HG02973 (cell line): ENCODE data around the gene CCDC124.

ENCODE experiments used
- ATAC-seq: cut with Tn5 transposase; IDR thresholded peaks from one replicate; pipeline ENCODE4 v1.9.1; 2021; ENCODE audit warnings: moderate library complexity; ENCODE audit not compliant: unreplicated experiment

Gene CCDC124

GRCh38 chr19:17951990-17952976 lies 19.5 kb downstream of the CCDC124 start:
- ATAC-seq, result no peak

- no peak for ATAC-seq
These were observed 20.5 kb downstream of the CCDC124 start for GRCh38 chr19:17953316-17953801.

GRCh38 chr19:17953869-17954268 lies 21.1 kb downstream of the CCDC124 start:
- no peak for ATAC-seq

- ATAC-seq, result no peak
These were observed 21.6 kb downstream of the CCDC124 start for GRCh38 chr19:17954401-17954800.

DNA sequence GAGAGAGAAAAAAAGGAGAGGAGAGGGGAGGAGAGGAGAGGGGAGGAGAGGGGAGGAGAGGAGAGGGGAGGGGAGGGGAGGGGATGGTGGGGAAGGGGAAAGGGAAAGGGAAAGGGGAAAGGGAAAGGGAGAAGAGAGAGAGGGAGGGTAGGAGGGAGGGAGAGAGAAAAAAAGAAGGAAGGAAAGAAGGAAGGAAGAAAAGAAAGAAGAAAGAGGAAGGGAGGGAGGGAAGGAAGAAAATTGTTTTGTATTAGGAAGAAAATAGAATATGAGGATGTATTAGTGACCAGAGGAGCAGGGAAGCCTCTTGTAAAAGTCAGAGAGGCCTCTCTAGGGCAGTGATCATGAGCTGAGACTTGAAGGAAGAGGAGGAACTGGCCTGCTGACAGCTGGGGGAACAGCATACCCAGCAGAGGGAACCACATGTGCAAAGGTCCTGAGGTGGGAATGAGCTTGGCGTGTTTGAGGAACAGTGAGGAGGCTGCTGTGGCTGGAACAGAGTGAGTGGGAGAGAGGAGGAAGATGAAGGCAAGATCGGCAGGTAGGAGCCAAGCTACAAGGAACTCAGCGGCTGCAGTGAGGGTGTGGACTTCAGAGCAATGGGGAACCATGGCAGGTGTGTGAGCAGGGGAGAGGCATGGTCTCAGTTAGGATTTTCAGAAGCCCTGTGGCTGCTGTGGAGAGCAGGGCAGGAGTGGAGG lies 24.5 kb downstream of the CCDC124 start:
- ATAC-seq, result no peak

DNA sequence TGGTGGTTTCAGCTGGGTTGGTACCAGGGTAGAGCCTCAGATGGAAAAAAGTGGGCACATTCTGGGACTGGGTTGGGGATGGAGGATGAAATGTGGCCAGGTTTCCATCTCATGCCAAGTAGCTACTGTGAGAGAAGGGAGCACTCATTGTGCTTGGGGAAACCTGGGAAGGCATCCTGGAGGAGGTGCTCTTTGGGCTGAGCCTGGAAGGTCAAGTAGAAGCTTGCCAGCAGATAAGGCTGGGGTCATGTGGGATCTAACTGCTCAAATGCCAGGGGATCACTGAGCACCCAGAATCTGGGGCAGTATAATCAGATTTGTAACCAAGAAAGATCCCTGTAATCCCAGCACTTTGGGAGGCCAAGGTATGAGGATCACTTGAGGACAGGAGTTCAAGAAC lies 25.1 kb downstream of the CCDC124 start:
- no peak for ATAC-seq

- ATAC-seq, result no peak
These were observed 31.3 kb downstream of the CCDC124 start for GRCh38 chr19:17963936-17964691.

- ATAC-seq, result no peak
These were observed 32.7 kb downstream of the CCDC124 start for GRCh38 chr19:17965370-17966128.

DNA sequence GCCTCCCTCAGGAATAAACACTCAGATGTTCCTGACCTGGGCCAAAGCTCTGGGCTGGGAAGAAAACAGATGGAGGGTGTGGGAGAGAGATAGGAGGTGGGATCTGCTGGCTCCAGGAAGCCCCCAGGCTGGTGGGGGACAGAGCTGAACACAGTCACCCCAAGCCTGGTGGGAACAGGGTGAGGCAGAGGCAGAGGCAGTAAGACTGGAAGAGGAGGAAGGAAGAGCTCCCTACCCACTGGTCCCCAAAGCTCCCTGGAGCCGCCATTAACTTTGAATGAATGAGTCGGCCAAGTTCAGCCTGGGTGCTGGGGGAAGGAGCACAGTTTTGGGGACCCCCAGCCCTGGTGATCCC lies 33.3 kb downstream of the CCDC124 start:
- ATAC-seq, result no peak

GRCh38 chr19:17966550-17967256 lies 33.9 kb downstream of the CCDC124 start, which contains the start of gene KCNN1:
Gene KCNN1 (plus strand): TSS chr19:17967107. CDS start chr19:17973889, 6,782 bp downstream.
- ATAC-seq, result no peak

GRCh38 chr19:17967257-17968051 lies 34.6 kb downstream of the CCDC124 start:
- no peak for ATAC-seq

DNA sequence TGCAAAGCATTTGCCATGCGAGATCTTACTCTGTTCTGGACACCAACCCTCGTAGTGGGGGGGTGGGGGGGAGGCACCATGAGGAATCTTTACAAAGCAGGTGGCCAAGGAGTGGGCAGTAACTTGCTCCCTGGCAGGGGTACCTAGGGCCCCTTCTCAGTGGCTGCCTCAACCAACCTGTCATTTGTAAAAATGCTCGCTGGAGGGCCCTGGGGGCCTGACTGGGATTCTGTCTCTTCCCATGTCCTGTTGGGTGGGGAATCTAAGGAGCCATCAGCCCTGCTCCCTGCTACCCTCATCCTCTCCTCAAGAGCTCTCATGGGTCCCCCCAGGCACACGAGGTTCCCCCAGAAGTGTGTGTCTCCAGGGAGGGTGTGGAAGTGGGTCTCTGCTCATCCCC lies 35.5 kb downstream of the CCDC124 start:
- ATAC-seq, result no peak

- ATAC-seq, result no peak
These were observed 36.4 kb downstream of the CCDC124 start for GRCh38 chr19:17969096-17969792.

DNA sequence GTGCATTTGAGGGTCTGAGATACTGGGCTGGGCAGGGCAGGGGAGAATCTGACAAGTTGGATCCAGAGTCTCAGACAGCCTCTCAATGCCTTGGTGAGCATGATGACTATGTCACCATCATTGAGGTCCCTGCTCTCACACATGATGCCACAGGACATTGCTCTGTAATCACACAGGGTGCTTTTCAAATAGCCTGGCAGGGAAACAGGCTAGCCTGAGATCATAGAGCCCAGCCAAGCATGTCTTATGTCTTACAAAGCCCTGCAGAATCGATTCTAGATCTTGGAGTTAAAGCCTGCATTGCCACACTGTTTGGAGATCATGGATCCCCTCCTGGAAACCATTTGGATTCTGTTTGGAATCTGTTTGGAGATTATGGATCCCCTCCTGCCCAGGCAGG lies 39.4 kb downstream of the CCDC124 start:
- ATAC-seq, result no peak

DNA sequence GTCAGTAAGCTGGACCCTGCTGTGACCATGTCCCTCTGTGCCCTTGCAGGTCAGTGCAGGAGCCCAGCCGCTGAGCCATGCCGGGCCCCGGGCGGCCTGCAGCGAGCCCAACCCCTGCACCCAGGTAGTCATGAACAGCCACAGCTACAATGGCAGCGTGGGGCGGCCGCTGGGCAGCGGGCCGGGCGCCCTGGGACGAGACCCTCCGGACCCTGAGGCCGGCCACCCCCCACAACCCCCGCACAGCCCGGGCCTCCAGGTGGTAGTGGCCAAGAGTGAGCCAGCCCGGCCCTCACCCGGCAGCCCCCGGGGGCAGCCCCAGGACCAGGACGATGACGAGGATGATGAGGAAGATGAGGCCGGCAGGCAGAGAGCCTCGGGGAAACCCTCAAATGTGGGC lies 40.9 kb downstream of the CCDC124 start:
- no peak for ATAC-seq

DNA sequence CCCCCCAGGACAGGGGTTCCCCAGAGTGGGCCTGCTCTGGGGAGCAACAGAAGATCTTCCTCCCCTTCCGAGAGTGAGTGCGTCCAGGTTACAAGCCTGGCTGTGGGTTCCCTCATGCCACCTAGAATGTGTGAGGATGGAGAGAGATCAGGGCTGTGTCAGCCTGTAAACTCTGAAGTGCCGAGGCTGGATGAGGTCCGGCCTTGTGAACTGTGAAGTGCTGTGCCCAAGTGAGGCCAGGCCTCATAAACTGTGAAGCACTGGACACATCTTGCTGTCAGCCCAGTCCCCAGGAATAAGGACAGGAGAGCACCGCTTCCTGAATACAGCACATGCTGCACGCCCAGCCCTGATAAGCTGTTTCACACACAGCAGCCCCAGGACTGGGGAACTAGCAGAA lies 41.7 kb downstream of the CCDC124 start:
- no peak for ATAC-seq

- ATAC-seq, result no peak
These were observed 42.2 kb downstream of the CCDC124 start for GRCh38 chr19:17975032-17975431.

- no peak for ATAC-seq
These were observed 44.2 kb downstream of the CCDC124 start for GRCh38 chr19:17977021-17977420.
